Measurements from ENCODE around the gene PTPRU.
A peak's percentile ranks its signal among the peaks of the same experiment; 100 is the strongest.
"Not testable (repeated sequence)": the region's sequence is repeated elsewhere in the genome, so short reads cannot be mapped to it uniquely, and the experiment has no call there.

Gene PTPRU

DNA sequence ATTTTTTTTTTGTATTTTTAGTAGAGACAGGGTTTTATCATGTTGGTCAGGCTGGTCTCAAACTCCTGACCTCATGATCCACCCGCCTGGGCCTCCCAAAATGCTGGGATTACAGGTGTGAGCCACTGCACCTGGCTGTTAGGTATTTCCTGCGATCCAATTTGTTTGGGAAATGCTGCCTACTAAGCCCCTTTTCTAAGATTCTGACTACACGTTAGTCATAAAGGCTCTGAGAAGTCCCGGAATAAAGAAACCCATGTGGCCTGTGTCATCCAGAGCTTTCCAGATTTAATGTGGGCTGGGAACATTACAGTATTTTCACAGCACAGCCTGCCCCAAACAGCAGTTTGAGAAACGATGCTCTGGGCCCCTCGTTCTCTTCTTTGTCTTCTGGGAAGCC is 14.1 kb upstream of the PTPRU start:
- DNase-seq = not testable (repeated sequence)

DNA sequence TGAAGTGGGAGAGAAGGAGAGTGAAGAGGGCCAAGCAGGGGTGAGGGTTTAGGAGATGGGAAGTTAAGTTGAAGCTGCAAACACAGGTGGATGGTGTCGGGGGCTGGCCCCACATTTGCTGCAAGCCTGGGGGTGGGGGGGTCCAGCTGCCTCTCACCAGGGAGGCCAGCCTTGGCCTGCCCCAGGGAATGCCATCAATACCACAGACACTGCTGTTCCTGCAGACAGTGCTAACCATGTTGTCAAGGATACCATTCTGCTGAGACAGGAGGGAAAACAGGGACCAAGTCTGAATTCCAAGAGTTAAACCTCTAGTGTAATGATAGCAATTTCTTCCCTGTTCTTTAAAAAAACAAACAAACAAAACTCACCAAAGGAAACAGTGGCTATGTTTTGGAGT is 13.6 kb upstream of the PTPRU start:
- no peak for DNase-seq

DNA sequence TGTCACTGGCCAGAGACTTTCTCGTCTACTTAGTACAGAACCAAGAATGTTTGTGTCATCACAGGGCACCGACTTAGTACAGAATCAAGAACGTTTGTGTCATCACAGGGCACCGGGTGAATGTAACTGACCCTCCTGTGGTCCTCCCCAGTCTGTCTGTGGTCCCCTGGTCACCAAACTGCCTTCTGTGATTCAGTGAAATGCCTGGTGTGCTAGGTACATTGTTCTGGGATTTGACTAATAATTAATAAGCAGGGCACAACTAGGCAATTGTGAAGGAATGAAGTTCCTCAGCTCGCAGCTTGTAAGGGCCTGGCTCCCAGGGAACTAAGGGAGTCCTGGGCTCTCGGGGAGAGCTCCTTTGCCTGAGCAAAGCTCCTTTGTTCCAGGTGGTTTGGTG is 12.8 kb upstream of the PTPRU start:
- no peak for DNase-seq

DNA sequence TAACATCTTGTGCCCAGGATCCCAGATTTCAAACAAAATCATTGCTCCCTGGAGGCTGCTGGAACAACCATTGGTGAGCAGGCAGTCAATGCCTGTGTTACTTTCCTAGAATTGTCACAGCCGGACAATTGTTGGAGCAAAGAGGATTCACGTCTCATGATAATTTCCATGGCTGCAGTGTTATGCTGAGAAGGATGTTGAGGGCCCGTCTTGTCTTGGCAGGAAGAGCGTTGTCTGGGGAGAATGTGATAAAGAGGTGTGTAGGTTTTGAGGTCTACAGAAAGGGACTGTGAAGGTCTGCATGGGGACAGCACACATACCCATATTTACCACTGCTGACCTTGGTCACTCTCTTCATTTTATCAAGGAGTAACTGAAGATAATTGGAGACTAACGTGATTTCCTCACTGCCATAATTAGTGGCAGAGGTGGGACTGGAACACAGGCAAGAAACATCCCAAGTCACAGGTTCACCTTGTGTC is 11.9 kb upstream of the PTPRU start:
- DNase-seq = no peak

DNA sequence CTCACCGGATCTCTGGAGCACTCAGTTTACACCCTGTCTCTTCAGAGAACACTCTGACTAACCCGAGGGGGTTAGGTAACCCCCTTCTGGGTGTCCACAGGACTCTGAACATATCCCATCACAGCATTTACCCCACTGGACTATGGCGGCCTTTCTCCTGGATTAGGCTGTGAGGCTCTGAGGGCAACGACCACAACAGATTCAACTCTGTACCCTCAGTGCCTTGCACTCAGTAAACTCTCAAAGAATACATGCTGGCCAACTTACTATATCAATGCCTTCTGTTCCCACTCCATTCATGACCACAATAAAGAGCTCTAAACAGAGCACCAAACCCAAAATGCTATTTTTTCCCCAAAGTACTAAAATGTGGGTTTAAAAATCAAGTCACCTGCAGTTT is 11.0 kb upstream of the PTPRU start:
- DNase-seq = no peak

DNA sequence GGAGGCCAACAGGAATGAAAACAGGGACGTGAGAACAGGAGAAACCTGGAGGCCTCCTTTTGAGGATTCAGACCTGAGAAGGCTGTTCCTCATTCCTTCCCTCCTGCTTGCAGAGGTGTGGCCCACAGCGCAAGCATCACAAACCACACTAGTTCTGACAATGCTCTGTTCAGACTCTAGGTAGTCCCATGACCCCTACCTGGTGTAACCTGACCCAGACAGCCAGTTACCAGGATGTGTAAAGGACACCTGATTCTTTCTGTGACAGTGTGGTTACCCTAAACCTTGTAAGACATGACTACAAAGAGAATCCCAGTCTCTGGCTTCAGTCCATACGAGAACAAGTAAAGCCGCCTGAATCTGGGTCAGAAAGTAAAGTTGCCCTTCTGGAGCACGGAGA is 8.8 kb upstream of the PTPRU start:
- no peak for DNase-seq

DNA sequence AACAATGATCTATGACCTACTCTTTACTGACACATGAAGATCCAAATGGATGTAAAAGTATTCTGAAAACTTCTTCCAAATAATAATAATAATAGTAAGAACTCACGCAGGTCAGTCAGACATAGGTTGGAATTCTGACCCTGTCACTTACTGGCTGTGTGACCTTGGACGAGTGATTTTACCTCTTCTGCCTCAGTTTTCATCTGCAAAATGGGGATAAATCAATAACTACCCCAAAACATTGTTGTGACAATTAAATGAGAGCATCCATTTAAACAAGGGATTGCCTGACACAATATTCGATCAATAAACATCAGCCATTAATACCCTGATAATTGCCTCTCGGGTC is 6.1 kb upstream of the PTPRU start:
- DNase-seq = no peak

DNA sequence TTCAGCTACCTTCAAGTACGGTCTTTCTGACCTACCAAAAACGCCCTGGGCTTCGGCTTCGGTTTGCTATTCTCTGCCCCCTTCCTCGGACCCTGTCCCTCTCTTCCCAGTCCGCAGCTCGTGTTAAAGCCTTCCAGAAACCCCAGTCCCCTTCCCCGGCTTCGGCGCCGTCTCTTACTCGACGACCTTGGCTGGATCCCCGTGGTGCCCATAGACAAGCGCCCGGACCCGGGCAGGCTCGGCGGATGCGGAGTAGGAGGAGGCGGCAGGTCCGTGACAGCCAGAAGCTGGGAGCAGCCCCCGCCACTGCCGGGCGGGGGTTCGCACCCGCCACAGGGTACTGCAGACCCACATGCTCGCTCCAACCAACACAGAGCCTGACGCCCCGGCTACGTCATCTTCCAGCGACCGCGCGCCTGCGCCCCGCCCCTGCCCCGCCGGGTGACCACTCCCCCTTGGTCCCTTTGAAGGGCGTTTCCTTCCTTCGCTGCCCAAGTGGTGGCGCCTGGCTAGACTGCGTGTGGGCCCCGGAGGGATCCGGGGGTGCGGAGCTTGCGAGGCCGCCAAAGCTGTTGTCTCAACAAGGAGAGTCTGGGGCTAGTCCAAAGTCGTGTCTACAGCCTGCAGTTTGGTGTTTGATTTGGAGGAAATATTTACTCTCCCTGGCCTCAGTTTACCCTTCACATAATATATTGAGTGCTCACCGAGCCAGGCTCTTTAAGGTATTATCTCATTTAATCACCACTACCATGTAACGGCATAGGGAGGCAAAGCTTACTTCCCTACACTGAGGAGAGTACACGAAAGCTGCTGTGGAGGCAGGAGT is 5.6 kb upstream of the PTPRU start, which contains the start of gene MECR:
TSS of gene MECR (minus strand) at position 382 of the 826 bp plus-strand sequence. CDS start at position 354, 28 bp downstream.
- DNase-seq = peak; percentile 92 to 93

DNA sequence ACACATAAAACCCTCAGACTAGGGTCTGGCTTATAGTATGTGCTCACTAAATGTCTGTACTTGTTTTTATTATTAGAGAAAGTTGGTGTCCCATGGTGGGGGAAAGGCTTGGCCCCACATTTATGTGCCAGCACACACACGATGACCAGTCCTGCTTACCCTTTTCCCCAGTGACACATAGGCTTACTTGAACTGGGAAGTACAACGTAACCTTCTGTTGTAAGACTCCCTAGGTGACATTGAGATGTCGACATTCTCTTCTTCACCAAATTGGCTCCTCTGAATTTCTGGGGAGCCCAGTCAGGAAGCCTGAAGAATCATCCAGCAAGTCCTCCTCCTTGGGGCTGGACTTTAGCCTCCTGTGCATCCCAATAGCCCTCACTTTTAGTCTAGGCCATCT is 3.9 kb upstream of the PTPRU start:
- DNase-seq = no peak

DNA sequence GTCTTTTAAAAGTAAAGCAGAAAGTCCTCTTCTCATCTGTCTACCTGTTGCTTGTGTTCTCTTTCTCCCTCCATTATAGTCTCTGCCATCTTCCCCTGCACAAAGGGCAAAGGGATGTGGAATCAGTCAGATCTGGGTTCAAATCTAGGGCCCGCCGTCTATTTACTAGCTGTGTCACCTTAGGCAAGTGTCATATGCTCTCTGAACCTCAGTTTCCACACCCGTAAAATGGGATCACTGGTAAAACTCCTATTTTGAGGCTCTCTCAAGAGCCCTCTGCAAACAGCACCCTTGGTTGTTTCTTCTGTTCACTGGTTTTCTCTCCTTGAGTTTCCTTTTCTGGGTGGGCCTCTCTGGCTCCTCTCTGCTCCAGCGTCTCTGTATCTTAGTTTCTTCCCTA is 2.6 kb upstream of the PTPRU start:
- DNase-seq = no peak

DNA sequence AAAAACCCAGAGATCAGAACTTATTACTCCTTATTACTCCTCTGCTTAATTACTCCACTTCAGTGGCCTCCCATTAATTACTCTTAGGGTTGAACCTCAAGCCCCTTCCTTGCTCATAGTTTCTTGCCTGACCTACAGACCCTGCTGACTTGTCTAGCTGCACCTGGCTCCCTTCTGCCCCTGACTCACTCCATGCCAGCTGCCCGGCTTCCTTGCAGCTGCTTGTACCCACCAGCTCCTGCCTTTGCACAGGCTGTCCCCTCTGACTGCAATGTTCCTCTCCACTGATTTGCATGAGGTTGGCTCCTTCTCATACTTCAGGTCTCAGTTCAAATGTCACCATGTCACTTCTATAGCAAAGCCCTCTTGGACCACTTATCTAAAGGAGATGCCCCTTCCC is 1.9 kb upstream of the PTPRU start:
- no peak for DNase-seq

DNA sequence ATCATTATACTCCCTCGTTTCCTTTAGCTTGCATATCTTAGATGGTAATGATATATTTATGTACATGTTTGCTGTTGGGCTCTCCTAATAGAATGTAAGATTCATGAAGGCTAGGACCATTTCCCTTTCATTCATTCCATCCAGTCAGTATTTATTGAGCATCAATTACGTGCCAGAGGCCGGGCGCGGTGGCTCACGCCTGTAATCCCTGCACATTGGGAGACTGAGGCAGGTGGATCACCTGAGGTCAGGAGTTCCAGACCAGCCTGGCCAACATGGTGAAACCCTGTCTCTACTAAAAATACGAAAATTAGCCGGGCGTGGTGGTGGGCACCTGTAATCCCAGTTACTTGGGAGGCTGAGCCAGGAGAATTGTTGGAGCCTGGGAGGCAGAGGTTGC is 1.4 kb upstream of the PTPRU start:
- DNase-seq = not testable (repeated sequence)

DNA sequence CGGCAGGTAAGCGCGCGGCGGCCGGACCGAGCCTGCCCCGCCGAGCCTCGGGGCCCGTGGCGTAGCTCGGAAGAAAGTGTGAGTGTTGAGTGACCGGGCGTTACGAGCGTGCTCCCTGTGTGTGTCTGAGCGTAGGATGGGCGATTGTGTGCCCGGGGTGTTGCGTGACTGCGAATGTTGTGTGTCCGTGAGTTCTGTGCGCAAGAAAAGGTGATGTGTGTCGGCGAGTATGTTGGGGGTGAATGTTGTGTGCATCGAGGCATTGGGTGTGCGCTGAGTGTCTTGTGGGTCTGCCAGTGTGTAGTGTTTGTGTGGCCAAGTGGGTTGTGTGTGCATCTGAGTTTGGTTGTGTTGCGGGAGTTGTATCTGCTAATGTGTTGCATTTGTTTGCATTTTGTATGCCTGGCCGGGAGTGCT is 398 bp downstream of the PTPRU start:
- no peak for DNase-seq

DNA sequence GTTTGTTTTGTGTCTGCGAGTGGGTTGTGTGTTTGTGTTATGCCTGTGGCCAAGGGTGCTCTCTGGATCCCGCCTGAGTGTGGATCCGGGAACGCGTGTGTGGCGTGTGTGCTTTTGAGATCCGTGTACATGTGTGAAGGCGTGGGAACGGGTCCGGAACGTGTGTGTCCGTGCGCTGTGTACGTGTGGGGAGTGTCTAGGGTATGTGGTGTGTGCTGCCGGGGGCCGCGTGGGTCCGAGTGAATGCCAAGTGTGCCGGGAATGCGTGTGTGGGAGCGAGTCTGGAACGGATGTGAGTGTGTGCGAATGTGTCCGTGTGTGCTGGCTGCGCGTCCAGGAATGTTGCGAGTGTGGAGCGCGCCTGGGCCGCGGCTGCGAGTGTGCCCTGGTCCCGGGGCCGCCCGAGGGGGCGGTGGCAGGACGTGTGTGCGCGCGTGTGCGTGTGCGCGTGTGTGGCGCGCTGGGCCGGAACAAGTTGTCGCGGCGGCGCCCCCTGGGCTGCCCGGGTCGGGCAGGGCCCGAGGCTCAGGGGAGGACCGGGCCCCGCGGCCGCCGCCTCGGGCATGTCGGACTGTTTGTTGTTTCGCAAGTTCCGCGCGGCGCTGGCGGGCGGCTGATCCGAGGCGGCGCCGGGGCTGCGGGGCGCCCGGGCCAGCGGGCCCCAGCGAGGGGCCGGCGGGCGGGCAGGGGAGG is 953 bp downstream of the PTPRU start:
- DNase-seq = no peak

DNA sequence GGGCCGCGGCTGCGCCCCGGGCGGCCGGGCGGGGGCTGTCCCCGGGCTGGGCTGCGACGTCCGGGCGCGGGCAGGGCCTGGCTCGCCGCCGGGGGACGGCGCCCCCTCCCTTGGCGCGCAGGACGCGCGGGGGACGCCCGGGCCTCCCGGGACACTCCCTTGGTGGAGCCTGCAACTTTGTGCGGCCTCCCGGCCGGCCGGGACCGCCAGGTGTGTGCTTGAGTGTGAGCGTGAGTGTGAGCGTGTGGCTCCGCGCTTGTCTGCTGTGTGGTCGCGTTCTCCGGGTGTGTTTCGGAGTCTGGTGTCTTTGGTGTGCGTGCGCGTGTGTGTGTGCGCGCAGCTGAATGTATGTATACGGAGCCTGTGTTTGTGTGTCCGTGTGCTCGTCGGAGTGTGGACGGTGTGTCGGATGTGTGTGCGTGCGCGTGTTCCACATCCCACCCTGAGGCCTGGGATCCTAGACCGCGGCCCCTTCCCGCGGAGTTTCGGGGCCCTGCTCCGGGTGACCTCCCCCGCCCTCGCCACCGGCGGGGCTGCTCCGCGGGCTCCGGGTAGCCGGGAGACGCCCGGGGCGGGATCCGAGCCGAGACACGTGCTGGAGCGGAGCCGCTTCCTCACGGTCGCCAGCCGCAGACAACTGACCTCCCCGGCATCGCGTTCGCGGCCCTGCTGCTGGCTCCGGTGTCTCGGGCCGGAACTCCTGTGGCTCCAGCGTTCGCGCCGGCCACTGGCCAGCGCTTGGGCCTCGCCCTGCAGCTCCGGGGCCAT is 1.7 kb downstream of the PTPRU start:
- no peak for DNase-seq

DNA sequence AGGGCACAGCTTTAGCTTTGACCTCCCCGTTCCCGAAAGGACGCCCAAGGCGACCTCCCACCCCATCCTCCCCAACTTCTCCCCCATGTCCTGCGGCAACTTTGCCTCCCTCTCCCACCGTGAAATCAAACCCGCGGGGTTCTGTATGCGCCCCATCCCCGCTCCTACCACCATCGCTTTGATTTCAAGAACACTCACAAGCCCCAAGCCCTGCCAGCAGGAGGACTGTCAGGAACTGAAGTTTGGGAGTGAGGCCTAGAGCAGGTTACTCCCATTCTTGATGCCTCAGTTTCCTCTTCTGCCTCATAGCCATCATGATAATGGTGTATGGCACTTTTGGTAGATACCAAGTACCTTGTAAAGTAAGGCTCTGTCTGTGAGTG is 2.3 kb downstream of the PTPRU start:
- DNase-seq = no peak

DNA sequence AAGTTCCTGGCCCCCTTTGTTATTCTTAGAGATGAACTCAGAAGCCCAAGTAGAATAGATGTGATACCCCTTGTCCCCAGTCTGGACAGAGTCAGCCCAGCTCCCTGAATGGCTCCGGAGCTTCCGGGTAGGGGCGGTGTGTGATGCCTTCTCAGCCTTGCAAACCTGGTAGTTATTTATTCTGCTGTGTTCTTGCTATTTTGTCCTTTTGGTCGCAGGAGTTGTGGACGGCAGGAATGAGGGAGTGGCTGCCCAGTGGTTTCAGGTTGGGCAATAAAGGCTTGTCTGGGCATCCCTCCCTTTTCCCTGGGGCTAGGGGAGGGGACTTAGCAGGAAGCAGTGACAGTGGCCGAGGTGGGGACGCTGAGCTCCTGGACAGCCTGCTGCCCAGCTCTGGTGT is 2.8 kb downstream of the PTPRU start:
- DNase-seq = no peak

DNA sequence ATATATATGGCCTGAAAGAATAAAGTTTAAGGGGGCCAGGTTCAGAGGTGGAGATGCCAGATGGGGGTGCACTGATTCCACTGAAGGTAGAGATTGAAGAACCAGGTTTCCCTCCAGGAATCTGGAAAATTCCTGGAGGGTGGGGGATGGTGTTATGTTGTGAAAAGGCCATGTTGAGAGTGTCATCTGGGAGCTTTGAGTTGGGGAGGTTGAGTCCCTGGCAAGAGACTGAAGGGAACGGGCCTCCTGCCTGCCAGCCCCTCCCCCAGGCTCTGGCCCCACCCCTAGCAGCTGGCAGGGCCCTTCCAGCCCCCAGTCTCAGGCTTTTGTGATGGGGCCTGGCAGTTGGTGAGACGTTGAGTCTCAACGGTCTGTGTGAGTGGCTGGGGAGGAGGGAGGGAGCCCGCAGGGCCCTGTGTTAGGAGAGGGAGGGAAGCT is 4.1 kb downstream of the PTPRU start:
- DNase-seq = no peak

DNA sequence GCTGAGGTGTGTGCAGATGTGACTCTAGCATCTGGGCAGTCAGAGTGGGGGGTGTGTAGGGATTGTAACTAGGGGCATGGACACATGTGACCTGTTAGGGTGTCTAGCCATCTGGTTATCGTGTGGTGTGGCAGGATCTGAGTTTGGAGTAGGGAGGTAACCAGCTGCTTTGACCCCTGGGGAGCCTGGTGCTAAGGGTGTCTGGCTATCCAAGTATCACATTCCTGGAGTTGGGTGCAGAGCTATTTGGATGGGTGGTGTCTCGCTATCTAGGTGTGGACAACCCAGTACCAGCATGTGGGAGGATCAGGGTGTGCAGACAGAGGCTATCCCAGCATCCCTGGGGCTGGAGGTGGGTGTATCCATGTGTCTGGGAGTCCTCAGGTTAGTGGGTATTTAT is 4.7 kb downstream of the PTPRU start:
- no peak for DNase-seq

DNA sequence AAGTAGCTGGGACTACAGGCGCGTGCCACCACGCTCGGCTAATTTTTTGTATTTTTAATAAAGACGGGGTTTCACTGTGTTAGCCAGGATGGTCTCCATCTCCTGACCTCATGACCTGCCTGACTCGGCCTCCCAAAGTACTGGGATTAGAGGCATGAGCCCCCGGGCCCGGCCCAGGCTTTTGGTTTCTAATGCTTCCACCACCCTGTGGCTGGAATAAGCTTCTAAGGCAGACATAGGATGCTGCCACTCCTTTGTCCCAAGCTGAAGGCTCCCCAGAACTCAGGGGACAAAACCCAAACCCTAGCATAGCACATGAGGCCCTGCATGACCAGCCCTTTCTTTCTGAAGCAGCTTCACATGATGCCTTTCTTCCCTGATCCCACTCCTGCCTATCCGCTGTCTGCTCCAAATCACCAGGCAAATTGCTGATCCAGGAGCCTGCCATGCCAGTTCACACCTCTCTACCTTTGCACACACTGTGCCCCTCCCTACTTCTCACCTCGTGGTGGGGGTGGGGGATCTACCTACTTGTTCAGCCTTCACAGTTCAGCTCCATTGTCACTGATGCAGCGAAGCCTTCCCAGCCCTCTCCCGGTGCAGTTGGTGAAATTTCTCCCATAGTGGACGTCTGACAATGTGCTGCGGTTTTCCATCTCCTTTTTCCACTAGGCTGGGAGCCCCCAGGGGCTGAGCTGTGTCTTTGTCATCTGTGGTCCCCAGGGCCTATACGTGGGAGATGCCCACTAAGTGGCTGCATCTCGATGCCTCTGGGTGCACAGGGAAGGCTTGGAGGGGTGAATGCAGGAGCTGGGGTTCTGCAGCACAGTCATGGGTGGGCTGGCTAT is 6.9 kb downstream of the PTPRU start:
- DNase-seq = no peak

DNA sequence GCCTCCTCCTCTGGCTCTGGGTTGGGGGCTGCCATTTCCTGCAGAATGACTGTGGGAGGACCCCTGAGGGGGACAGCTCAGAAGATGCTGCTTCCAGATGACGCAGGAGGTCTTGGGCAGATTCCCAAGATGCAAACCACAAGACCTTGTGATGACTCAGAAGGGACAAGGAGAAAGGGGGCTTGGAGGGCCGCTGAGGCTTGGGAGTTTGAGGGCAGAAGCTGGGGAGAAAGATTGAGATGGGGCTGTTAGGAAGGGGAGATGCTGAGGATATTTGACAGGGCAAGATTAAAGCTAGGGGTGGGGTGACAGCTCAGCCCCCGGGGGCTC is 7.5 kb downstream of the PTPRU start:
- no peak for DNase-seq

DNA sequence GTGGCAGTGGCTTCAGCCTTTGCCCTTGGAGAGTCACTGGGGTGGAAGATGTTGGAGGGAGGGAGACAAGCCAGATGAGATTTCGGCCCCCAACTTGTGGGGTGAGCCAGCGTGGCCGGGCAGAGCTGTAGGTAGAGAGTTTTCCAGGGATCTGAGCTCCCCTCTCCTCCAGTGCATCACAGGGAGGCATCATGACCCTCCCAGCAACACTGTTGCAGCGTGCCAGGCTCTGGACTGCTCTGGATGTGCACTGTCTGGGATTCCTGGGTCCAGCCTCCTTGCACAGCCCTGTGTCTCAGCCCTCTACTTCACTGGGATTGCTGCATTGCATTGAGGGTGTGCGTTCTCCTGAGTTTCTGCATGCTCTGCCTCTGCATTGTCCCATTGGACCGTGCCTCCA is 8.9 kb downstream of the PTPRU start:
- no peak for DNase-seq

DNA sequence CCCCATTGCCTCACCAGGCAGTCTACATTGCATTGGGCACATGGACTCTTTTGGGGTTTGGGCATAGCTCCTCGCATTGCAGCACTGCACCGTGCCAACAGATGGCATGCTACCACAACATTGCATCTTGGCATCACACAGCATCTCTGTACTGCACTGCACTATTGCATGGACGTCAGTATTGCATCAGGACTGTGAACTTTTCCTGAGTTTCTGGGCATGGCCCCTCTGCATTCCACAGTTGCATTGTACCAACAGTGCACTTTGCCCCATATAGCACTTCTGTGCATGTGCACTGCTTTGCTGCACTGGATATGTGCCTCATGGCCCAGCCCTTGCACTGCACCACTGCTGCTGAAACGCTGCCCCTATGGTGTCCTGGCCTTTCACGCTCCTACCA is 9.6 kb downstream of the PTPRU start:
- no peak for DNase-seq

Data from activated CD4-positive, alpha-beta T cell treated with anti-CD3 and anti-CD28 coated beads, Interleukin-2, amount 50 U/mL, for 4 hours (primary cell).